KMS-11 (cell line): ENCODE measurements around the gene ZSCAN5A.

Experiments
- H2AFZ ChIP-seq: fragments of 200-600 bp; sonication (generic); 2 replicates; pipeline ENCODE4 v1.6.1; 2016; ENCODE audit warnings: antibody characterized with exemption, mixed run types, low read depth
- H3K27ac ChIP-seq: fragments of 200-600 bp; sonication (generic); 2 replicates; pipeline ENCODE4 v1.6.1; 2016; ENCODE audit warnings: mild to moderate bottlenecking, mixed run types
- H3K27me3 ChIP-seq: fragments of 200-600 bp; sonication (generic); 2 replicates; pipeline ENCODE4 v1.6.1; 2017; ENCODE audit warnings: mild to moderate bottlenecking, low read depth, mixed run types, moderate library complexity; ENCODE audit not compliant: insufficient read depth
- H3K36me3 ChIP-seq: fragments of 200-600 bp; sonication (generic); 2 replicates; pipeline ENCODE4 v1.6.1; 2017; ENCODE audit warnings: mild to moderate bottlenecking, mixed run types; ENCODE audit not compliant: insufficient read depth
- H3K4me1 ChIP-seq: fragments of 200-600 bp; sonication (generic); 2 replicates; pipeline ENCODE4 v1.6.1; 2016; ENCODE audit warnings: mild to moderate bottlenecking, low read depth, mixed run types; ENCODE audit not compliant: poor library complexity, severe bottlenecking
- H3K4me2 ChIP-seq: fragments of 200-600 bp; sonication (generic); 2 replicates; pipeline ENCODE4 v1.7.0; 2016; ENCODE audit warnings: mild to moderate bottlenecking, mixed run types
- H3K4me3 ChIP-seq: fragments of 200-600 bp; sonication (generic); IDR thresholded peaks from 2 replicates; pipeline ENCODE4 v1.6.1; 2017; ENCODE audit warnings: low read depth, low read length, mixed read lengths; ENCODE audit not compliant: insufficient read depth
- H3K79me2 ChIP-seq: fragments of 200-600 bp; sonication (generic); 2 replicates; pipeline ENCODE4 v1.6.1; 2016; ENCODE audit warnings: low read depth, mixed run types; ENCODE audit not compliant: insufficient read depth
- H3K9ac ChIP-seq: fragments of 200-600 bp; sonication (generic); 2 replicates; pipeline ENCODE4 v1.6.1; 2016; ENCODE audit warnings: mild to moderate bottlenecking, mixed run types
- H4K20me1 ChIP-seq: fragments of 200-600 bp; sonication (generic); 2 replicates; pipeline ENCODE4 v1.6.1; 2016; ENCODE audit warnings: mild to moderate bottlenecking, mixed run types; ENCODE audit not compliant: insufficient read depth
- CTCF ChIP-seq: fragments of 200-600 bp; sonication (generic); conservative IDR thresholded peaks from 2 replicates; pipeline ENCODE4 v1.6.1; 2017; ENCODE audit warnings: low read depth, mild to moderate bottlenecking, antibody characterized with exemption, low read length, moderate library complexity, mixed read lengths

ZSCAN5A gene

GRCh38 chr19:56314381-56315076 lies at the start of gene ZSCAN5A:
ZSCAN5A (minus strand) TSS chr19:56314839; CDS start chr19:56225046, 89,793 bp downstream.
- Histone ChIP-seq H3K4me2 (peak within 1 kb of the TSS; percentile 77), H4K20me1 (no peaks in the 10 kb centered on the region), H3K4me1 (peaks cover 9% of the 10 kb centered on the region), H3K27ac (peak within 1 kb of the TSS; percentile 92), H3K27me3 (no peaks in the 10 kb centered on the region), H3K36me3 (no peaks in the 10 kb centered on the region), H3K4me3 (no peak within 1 kb of the TSS), H2AFZ (peak within 1 kb of the TSS; percentile 70), H3K79me2 (no peaks in the 10 kb centered on the region), H3K9ac (peak within 1 kb of the TSS; percentile 81)
- no peak for TF ChIP-seq CTCF

GRCh38 chr19:56360841-56361240 lies 46.2 kb upstream of the ZSCAN5A start:
- Histone ChIP-seq H4K20me1 (no peaks in the 10 kb centered on the region), H3K4me2 (no peak overlapping the region), H3K36me3 (no peaks in the 10 kb centered on the region), H3K79me2 (no peaks in the 10 kb centered on the region), H3K9ac (no peak overlapping the region), H3K4me1 (no peaks in the 10 kb centered on the region), H3K27ac (no peak overlapping the region), H3K4me3 (no peak overlapping the region), H2AFZ (no peak overlapping the region), H3K27me3 (no peaks in the 10 kb centered on the region)
- no peak for TF ChIP-seq CTCF

GRCh38 chr19:56356944-56357343 lies 42.3 kb upstream of the ZSCAN5A start:
- no peaks in the 10 kb centered on the region for H3K27me3 ChIP-seq
- no peak overlapping the region for H3K4me2 ChIP-seq
- H3K36me3 ChIP-seq = no peaks in the 10 kb centered on the region
- H3K9ac ChIP-seq = no peak overlapping the region
- no peak overlapping the region for H2AFZ ChIP-seq
- H3K4me3 ChIP-seq = no peak overlapping the region
- H3K27ac ChIP-seq = no peak overlapping the region
- H3K79me2 ChIP-seq = no peaks in the 10 kb centered on the region
- H4K20me1 ChIP-seq = no peaks in the 10 kb centered on the region
- TF ChIP-seq CTCF = no peak
- H3K4me1 ChIP-seq = no peaks in the 10 kb centered on the region

GRCh38 chr19:56355517-56355916 lies 40.9 kb upstream of the ZSCAN5A start:
- H3K4me1 ChIP-seq = no peaks in the 10 kb centered on the region
- H4K20me1 ChIP-seq = no peaks in the 10 kb centered on the region
- H3K27ac ChIP-seq = no peak overlapping the region
- H3K4me2 ChIP-seq = no peak overlapping the region
- no peak overlapping the region for H3K9ac ChIP-seq
- no peak overlapping the region for H2AFZ ChIP-seq
- H3K27me3 ChIP-seq = no peaks in the 10 kb centered on the region
- no peak for TF ChIP-seq CTCF
- H3K4me3 ChIP-seq = no peak overlapping the region
- no peaks in the 10 kb centered on the region for H3K36me3 ChIP-seq
- no peaks in the 10 kb centered on the region for H3K79me2 ChIP-seq
